ENCODE measurements around the gene PRDM16. TPM values are rescaled to one million over a fixed set of nuclear protein-coding genes. Genes with fewer than 3 reads are reported as not detected.

PRDM16 gene
- total and polyA plus RNA-seq, 2 experiments from 2014 or later, result 41.8 to 55.8 TPM

DNA sequence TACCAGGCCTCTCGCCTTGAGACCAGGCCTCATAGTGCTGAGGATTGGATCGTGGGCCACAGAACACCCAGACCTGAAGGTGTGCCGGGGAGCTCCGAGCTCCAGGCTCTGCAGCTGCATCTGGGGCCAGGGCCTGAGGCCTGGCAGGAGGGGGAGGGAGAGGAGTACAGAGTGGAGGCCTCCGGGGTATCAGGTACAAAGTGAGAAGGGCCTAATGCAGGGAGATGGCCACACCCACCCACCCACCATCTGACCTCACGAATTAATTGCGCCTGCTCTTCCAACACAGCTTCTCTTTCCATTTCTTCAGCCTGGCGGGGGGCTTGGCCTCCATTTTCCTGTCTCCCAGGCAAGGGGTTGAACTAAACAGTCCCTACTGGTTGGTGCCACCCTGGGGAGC, 286.1 kb downstream of the PRDM16 start:
- Histone ChIP-seq H3K36me3 (no peaks in the 10 kb centered on the region), H3K27ac (peak overlapping the region; percentile 12), H3K9me3 (ENCODE audit: low read depth) (no peaks in the 10 kb centered on the region), H3K27me3 (no peaks in the 10 kb centered on the region), H3K4me3 (no peak overlapping the region), H3K4me1 (ENCODE audit: low read depth) (peaks cover 63% of the 10 kb centered on the region)
- DNase-seq (ENCODE audit: low read depth in 1 of 2, low spot score in 1 of 2), result no peak
- TF ChIP-seq, protein P1, sequence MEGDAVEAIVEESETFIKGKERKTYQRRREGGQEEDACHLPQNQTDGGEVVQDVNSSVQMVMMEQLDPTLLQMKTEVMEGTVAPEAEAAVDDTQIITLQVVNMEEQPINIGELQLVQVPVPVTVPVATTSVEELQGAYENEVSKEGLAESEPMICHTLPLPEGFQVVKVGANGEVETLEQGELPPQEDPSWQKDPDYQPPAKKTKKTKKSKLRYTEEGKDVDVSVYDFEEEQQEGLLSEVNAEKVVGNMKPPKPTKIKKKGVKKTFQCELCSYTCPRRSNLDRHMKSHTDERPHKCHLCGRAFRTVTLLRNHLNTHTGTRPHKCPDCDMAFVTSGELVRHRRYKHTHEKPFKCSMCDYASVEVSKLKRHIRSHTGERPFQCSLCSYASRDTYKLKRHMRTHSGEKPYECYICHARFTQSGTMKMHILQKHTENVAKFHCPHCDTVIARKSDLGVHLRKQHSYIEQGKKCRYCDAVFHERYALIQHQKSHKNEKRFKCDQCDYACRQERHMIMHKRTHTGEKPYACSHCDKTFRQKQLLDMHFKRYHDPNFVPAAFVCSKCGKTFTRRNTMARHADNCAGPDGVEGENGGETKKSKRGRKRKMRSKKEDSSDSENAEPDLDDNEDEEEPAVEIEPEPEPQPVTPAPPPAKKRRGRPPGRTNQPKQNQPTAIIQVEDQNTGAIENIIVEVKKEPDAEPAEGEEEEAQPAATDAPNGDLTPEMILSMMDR (IDR thresholded peaks at IDR 0.05; ENCODE audit: low read depth, low read length), result no peak

DNA sequence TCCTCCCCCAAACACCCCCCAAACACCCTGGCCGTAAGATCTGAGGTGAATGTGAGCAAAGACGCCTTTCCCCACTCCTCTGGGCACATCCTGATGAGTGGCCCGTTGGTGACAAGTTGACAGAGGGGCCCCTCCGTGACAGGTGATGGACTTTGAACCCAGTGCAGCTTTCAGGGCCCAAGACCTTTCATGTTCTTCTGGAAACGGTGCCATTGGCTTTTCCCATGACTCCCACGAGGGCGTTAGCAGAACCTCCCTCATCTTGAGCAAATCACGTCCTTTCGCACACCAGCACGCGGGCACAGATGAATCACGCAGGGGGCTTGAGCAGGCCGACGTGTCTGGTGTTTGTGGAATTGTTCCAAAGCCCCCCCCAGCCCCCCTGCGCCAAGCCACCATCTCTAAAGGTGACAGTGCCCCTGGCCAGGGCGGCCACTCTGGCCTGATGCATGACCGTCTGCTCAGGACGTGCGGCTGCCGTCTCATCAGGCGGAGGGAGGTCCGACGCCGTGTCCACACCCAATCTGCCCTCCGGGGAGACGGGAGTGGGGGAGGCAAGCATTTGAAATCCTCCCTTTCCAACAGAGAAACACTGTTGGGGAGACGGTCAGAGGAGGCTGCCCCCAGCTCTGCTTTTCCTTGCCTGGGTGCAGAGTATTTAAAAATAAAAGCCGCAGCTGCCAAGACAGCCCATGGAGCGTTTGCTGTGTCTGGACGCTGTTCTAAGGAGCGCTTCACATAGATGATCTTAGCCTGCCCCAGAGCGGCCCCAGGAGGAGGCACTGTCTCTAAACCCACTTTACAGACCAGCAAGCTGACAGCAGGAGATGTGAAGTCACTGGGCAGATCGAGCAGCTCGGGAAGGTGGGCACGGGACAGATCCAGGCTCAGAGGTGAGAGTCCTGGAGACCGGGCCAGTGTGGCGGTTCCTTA, 287.2 kb downstream of the PRDM16 start:
- no peak overlapping the region for H3K4me3 ChIP-seq
- no peaks in the 10 kb centered on the region for H3K27me3 ChIP-seq
- DNase-seq (ENCODE audit: low read depth in 1 of 2, low spot score in 1 of 2), result no peak
- H3K4me1 ChIP-seq (ENCODE audit: low read depth), result peaks cover 58% of the 10 kb centered on the region
- H3K36me3 ChIP-seq, result no peaks in the 10 kb centered on the region
- H3K9me3 ChIP-seq (ENCODE audit: low read depth), result no peaks in the 10 kb centered on the region
- TF ChIP-seq, protein P1 (IDR thresholded peaks at IDR 0.05; ENCODE audit: low read depth, low read length), result no peak
- H3K27ac ChIP-seq, result peak overlapping the region; percentile 12

DNA sequence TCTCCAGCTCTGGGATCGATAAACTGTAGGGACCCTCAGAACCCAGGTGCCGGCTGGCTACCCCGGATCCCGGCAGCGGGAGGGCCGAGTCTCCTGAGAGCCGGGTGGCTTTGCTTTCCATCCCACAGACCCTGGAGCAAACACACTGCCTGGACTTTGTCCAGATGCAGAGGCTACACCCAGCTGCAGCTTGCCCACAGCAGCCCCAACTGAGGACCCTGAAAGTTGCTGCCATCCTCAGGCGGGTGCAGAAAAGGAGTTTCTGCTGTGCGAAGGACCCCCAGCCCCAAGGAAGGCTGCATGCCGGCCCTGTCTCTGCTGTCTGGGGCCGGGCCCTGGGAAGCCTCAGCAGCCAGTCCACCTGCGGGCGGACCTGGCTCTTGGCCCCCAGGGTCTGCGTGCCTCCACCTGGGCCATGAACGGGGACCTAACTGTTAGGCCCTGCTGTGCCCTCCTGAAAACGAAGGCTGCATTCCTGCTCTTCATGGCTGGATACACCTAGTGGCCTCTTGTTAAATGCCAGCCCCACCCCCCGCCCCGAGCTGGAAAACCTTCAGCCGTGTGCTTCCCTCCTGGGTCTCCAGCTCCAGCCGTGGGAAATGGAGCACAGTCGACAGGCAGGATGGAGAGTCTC, 287.9 kb downstream of the PRDM16 start:
- H3K9me3 ChIP-seq (ENCODE audit: low read depth), result no peaks in the 10 kb centered on the region
- no peak overlapping the region for H3K4me3 ChIP-seq
- H3K4me1 ChIP-seq (ENCODE audit: low read depth), result peaks cover 57% of the 10 kb centered on the region
- DNase-seq (ENCODE audit: low read depth in 1 of 2, low spot score in 1 of 2), result no peak
- no peaks in the 10 kb centered on the region for H3K27me3 ChIP-seq
- H3K27ac ChIP-seq, result no peak overlapping the region
- TF ChIP-seq, protein P1 (IDR thresholded peaks at IDR 0.05; ENCODE audit: low read depth, low read length), result no peak
- H3K36me3 ChIP-seq, result no peaks in the 10 kb centered on the region

DNA sequence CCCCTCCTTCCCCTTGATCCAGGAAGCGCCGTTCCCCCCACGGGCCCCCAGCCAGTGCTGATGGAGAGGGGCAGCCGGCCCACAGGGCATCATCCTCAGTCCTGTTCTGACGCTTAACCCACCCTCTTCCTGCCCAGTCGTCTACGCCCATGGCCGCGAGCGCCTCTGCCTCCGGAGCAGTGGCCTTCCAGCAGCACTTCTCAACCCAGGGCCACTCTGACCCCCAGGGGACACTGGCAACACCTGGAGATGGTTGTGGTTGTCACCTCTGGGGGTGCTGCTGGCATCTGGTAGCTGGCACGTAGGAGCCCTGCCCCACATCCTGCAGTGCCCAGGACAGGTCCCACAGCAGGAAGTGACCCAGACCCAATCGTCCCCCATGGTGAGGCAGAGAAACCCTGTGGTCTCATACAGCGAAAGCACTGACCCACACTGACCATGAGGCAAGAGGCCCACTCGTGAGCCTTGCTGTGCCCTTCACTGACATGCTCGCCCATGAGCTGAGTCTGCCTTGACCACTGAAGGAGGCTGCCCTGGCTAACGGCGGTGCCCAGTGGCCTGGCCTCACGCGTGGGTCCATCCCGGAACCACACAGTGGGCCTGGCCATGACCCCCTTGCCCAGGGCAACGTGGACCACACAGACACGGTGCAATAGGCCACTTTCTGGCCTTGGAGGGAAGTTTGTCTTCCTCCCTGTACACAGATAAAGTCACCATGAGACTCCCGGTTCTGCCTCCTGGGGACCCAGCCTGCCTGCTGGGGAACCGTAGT, 288.7 kb downstream of the PRDM16 start:
- Histone ChIP-seq H3K27ac (no peak overlapping the region), H3K27me3 (no peaks in the 10 kb centered on the region), H3K9me3 (ENCODE audit: low read depth) (no peaks in the 10 kb centered on the region), H3K36me3 (no peaks in the 10 kb centered on the region), H3K4me1 (ENCODE audit: low read depth) (peaks cover 49% of the 10 kb centered on the region), H3K4me3 (no peak overlapping the region)
- DNase-seq (ENCODE audit: low read depth in 1 of 2, low spot score in 1 of 2), result no peak
- TF ChIP-seq, protein P1 (IDR thresholded peaks at IDR 0.05; ENCODE audit: low read depth, low read length), result no peak

DNA sequence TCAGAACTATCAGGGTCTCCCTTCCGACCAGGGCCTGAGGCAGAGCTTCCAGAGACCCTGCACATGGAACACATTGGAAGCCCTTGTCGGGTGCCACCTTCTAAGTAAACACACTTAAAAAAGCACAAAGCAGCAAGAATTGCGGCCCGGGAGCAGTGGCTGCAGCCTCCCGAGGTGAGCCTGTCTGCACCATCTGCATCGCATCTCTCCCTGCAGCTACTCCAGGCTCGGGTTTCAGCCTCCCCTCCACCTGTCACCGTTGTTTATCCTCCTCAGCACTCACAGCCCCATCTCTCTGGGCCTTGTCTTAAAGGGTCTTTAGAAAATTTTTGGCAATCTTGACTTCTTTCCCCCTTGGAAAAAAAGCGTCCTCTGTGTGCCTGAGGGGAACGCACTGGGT, 290.3 kb downstream of the PRDM16 start:
- no peak for DNase-seq (ENCODE audit: low read depth in 1 of 2, low spot score in 1 of 2)
- TF ChIP-seq, protein P1 (IDR thresholded peaks at IDR 0.05; ENCODE audit: low read depth, low read length), result no peak
- no peaks in the 10 kb centered on the region for H3K27me3 ChIP-seq
- H3K4me3 ChIP-seq, result no peak overlapping the region
- peaks cover 52% of the 10 kb centered on the region for H3K4me1 ChIP-seq (ENCODE audit: low read depth)
- no peaks in the 10 kb centered on the region for H3K9me3 ChIP-seq (ENCODE audit: low read depth)
- no peak overlapping the region for H3K27ac ChIP-seq
- H3K36me3 ChIP-seq, result no peaks in the 10 kb centered on the region

Data from cardiac muscle cell (in vitro differentiated cells and primary cell).